Cardiac muscle cell (in vitro differentiated cells and primary cell): ENCODE measurements around the gene ERBIN. TPM values are rescaled to one million over a fixed set of nuclear protein-coding genes. Genes with fewer than 3 reads are reported as not detected.

Experiments
- DNase-seq, 2 donors: peaks; one replicate each; pipeline versions ENCODE4 v3.0.0 to v3.0.0-alpha.2; 2010 to 2017; ENCODE audit warnings: low read depth in 1 of 2, low spot score in 1 of 2
- H3K27ac ChIP-seq: fragments of 200-600 bp; sonication (generic); 2 replicates; pipeline ENCODE4 v1.5.1; 2016
- H3K27me3 ChIP-seq: fragments of 200-600 bp; sonication (generic); 2 replicates; pipeline ENCODE4 v1.6.0; 2016; ENCODE audit warnings: control low read depth
- H3K36me3 ChIP-seq: fragments of 200-600 bp; sonication (generic); 2 replicates; pipeline ENCODE4 v1.5.1; 2016; ENCODE audit warnings: control low read depth
- H3K4me1 ChIP-seq: fragments of 200-600 bp; sonication (generic); 2 replicates; pipeline ENCODE4 v1.8.1; 2017; ENCODE audit warnings: low read depth, mild to moderate bottlenecking, mixed run types
- H3K4me3 ChIP-seq: fragments of 200-600 bp; sonication (generic); 2 replicates; pipeline ENCODE4 v1.5.1; 2016; ENCODE audit warnings: mild to moderate bottlenecking
- H3K9me3 ChIP-seq: fragments of 200-600 bp; sonication (generic); 2 replicates; pipeline ENCODE4 v1.5.1; 2017; ENCODE audit warnings: low read depth, mild to moderate bottlenecking, control low read depth
- polyA plus RNA-seq: library from polyadenylated mRNA; unstranded; fragments of >200 nt; fragmentation: Nextera tagmentation; extraction: Ambion mirVana; gene quantifications from 2 replicates; pipeline ENCODE4 v1.2.1, GENCODE V29; 2016
- total RNA-seq: library from RNA; depleted of rRNA; stranded (reverse); fragments of >200 nt; gene quantifications from 2 replicates; pipeline ENCODE4 v1.2.3, GENCODE V29; 2016
- TF ChIP-seq, protein P1 (sequence below): IDR thresholded peaks from 2 replicates; pipeline ENCODE4 v1.5.1; 2012; ENCODE audit warnings: low read depth, mild to moderate bottlenecking, low read length

ERBIN gene
- total and polyA plus RNA-seq, 2 experiments from 2014 or later: 22.3 to 35.1 TPM

DNA sequence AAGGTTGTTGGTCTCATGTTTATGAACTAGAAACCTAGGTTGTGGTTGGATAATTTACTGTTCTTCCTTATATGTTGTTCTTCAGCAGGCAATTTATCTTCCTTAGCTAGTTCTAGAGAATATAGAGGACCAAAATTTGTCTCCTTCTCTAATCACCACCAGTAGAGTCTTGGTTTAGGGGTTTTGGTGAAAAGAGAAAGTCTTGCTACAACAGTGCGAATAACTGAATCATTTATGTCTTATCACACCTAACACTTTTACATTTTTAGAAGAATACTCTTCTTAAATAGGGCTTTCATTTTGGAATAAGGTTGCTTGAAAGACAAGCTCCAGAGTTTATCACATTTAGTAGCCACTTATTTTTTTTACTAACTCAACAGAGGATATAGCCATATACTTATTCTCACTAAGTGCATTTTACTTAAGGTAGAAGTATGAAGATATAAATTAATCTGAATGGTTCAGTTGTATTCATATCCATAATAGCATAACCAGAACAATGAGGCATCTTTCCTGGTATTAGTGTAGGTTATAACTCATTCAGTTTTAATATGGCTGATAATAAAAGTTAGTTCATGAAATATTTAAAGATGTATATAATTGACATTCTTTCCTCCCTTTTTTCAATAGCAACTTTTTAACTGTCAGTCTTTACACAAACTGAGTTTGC lies 67.9 kb downstream of the ERBIN start:
- Histone ChIP-seq H3K27me3 (no peaks in the 10 kb centered on the region), H3K9me3 (no peaks in the 10 kb centered on the region), H3K36me3 (no peaks in the 10 kb centered on the region), H3K27ac (no peak overlapping the region), H3K4me3 (no peak overlapping the region), H3K4me1 (no peaks in the 10 kb centered on the region)
- no peak for DNase-seq
- TF ChIP-seq, protein P1, sequence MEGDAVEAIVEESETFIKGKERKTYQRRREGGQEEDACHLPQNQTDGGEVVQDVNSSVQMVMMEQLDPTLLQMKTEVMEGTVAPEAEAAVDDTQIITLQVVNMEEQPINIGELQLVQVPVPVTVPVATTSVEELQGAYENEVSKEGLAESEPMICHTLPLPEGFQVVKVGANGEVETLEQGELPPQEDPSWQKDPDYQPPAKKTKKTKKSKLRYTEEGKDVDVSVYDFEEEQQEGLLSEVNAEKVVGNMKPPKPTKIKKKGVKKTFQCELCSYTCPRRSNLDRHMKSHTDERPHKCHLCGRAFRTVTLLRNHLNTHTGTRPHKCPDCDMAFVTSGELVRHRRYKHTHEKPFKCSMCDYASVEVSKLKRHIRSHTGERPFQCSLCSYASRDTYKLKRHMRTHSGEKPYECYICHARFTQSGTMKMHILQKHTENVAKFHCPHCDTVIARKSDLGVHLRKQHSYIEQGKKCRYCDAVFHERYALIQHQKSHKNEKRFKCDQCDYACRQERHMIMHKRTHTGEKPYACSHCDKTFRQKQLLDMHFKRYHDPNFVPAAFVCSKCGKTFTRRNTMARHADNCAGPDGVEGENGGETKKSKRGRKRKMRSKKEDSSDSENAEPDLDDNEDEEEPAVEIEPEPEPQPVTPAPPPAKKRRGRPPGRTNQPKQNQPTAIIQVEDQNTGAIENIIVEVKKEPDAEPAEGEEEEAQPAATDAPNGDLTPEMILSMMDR: no peak

DNA sequence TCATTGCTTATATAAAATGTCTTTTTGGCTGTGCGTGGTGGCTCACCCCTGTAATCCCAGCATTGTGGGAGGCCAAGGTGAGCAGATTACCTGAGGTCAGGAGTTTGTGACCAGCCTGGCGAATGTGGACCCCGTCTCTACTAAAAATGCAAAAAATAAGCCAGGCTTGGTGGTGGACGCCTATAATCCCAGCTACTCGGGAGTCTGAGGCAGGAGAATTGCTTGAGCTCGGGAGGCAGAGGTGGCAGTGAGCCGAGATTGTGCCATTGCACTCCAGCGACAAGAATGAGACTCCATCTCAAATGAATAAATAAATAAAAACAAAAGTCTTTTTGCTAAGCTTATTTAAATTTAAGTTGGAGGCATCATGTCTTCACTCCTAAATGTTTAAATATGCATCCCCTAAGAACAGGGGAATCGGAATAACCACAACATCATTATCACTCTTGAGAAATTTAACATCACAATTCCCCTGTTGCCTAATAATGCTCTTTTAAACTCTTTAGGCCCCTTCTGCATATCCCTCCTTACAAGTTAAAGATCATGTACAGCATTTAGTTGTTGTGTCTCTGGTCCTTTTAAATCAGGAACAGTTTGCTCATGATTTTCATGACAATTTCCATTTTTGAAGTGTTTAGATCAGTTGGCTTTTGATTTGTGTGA lies 72.8 kb downstream of the ERBIN start:
- no peaks in the 10 kb centered on the region for H3K9me3 ChIP-seq
- H3K4me3 ChIP-seq: no peak overlapping the region

DNA sequence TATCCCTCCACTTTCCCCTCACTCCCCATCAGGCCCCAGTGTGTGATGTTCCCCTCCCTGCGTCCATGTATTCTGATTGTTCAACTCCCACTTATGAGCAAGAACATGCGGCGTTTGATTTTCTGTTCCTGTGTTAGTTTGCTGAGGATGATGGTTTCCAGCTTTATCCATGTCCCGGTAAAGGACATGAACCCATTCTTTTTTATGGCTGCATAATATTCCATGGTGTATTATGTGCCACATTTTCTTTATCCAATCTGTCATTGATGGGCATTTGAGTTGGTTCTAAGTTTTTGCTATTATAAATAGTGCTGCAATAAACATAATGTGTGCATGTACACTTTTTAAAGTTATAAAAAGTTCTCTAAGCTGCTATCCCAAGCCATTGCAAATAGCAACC lies 75.6 kb downstream of the ERBIN start:
- Histone ChIP-seq H3K4me3 (no peak overlapping the region), H3K9me3 (no peaks in the 10 kb centered on the region), H3K27me3 (no peaks in the 10 kb centered on the region), H3K36me3 (no peaks in the 10 kb centered on the region), H3K27ac (no peak overlapping the region), H3K4me1 (no peaks in the 10 kb centered on the region)
- no peak for DNase-seq
- TF ChIP-seq, protein P1: no peak

More for the DNA sequence above, 72.8 kb downstream of the ERBIN start:
- no peaks in the 10 kb centered on the region for H3K27me3 ChIP-seq
- no peaks in the 10 kb centered on the region for H3K36me3 ChIP-seq
- no peak overlapping the region for H3K27ac ChIP-seq
- TF ChIP-seq, protein P1: no peak
- H3K4me1 ChIP-seq: no peaks in the 10 kb centered on the region
- no peak for DNase-seq

DNA sequence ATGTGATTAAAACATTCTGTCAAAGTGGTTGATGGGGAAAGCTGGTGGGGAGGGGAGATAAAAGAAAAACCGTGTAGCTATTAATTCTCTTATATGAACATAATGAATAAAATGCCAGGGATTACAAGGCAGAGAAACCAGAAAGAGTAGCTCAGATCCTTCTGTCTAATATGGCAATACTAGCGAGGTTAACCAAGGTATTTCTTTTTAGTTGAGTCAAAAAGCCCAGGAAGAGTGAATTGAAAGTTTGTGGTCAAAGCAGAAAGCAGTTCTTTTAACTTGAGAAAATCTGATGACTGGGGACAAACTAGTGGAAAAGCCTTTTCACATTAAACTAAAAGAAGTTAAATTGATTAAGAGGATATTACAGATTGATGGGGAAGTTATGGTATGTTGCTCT lies 76.0 kb downstream of the ERBIN start:
- Histone ChIP-seq H3K27ac (no peak overlapping the region), H3K4me1 (no peaks in the 10 kb centered on the region), H3K27me3 (no peaks in the 10 kb centered on the region), H3K9me3 (no peaks in the 10 kb centered on the region), H3K4me3 (no peak overlapping the region), H3K36me3 (no peaks in the 10 kb centered on the region)
- DNase-seq: no peak
- TF ChIP-seq, protein P1: no peak

DNA sequence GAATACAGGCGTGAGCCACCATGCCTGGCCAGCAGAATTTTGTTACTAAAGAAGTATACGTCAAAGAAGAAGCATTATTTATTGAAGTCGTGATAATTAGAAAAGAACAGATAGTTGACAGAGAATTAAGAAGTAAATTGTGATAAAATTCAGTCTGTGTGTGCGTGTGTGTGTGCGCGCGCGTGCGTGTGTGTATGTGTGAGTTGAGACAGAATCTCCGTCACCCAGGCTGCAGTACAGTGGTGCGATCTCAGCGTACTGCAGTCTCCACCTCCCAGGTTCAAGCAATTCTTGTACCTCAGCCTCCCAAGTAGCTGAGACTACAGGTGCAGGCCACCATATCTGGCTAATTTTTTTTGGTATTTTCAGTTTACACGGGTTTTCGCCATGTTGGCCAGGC lies 77.8 kb downstream of the ERBIN start:
- H3K4me1 ChIP-seq: no peaks in the 10 kb centered on the region
- H3K9me3 ChIP-seq: no peaks in the 10 kb centered on the region
- no peaks in the 10 kb centered on the region for H3K36me3 ChIP-seq
- no peak overlapping the region for H3K27ac ChIP-seq
- H3K4me3 ChIP-seq: no peak overlapping the region
- no peak for DNase-seq
- TF ChIP-seq, protein P1: no peak
- H3K27me3 ChIP-seq: no peaks in the 10 kb centered on the region
